HG03354 (cell line): Measurements from ENCODE around the gene TSEN34.
A peak's percentile ranks its signal among the peaks of the same experiment; 100 is the strongest.
"Not testable (repeated sequence)": the region's sequence is repeated elsewhere in the genome, so short reads cannot be mapped to it uniquely, and the experiment has no call there.

ENCODE experiments used
- ATAC-seq: cut with Tn5 transposase; IDR thresholded peaks from one replicate; pipeline ENCODE4 v1.9.1; 2021; ENCODE audit warnings: mild to moderate bottlenecking; ENCODE audit not compliant: unreplicated experiment, poor library complexity, severe bottlenecking

TSEN34 gene

GRCh38 chr19:54160182-54160811, 30.8 kb upstream of the TSEN34 start:
- ATAC-seq, result peak; percentile 0

DNA sequence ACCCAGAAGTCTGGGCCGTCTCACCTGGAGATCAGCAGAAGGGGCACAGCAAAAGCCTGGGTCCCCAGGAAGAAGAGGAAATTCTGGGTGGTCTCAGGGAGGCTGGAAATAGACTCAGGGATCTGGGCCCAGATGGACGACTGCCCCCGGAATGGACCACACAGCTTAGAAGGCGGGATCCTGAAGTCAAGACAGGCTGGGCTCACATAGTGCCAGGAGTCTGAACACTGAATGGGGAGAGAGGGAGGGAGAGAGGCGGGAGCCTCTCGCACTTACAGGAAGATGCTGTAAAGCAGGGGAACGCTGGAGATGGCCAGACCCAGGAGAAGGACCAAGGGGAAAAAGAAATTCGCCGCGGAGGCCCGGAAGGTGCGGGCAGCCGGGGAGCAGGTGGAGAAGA, 30.3 kb upstream of the TSEN34 start:
- no peak for ATAC-seq

DNA sequence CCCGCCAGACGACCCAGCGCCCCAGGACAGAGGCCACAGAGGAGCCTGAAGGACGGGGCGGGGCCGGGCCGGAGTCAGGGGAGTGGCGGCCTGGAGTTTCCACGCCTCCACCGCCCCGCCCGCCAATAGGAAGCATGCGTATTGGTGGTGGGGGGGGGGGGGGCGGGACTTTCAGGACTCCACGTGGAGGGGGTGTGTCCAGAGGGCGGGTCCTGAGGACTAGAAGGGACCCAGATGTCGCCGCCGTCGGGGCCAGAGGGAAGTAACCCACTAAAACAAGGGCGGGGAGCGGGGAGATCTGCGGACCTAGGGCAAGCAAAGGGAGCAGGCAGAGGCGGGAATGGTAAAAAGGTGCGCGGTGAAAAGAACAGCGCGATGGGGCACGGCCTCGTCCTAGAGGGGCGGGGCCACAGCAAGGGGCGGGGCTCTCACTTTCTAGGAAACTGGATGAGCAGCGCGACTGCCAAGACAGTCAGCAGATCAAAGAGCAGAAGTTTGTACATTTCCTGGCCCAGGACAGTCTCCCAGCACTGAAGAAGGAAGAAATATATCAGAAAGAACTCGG, 28.8 kb upstream of the TSEN34 start:
- no peak for ATAC-seq

DNA sequence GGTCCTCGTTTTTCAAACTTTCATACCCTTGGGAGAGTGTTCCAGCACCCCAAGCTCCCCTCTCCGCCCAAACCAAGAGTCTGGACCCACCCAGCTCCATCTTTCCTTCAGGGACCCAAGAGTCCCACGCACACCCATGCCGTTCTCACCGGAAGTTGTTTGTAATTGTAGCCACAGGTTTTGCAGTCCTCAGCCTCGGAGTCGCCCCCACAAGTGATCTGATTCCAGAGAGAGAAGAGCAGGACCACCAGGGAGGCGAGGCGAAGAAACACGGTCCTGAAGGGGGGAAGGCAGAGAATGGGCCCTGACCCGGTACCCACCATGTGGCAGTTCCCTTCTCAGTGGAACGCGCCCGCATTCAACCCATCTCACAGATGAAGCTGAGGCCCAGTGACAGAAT, 28.2 kb upstream of the TSEN34 start:
- ATAC-seq, result no peak

- ATAC-seq, result no peak
Observed at GRCh38 chr19:54164369-54165068, 26.6 kb upstream of the TSEN34 start.

DNA sequence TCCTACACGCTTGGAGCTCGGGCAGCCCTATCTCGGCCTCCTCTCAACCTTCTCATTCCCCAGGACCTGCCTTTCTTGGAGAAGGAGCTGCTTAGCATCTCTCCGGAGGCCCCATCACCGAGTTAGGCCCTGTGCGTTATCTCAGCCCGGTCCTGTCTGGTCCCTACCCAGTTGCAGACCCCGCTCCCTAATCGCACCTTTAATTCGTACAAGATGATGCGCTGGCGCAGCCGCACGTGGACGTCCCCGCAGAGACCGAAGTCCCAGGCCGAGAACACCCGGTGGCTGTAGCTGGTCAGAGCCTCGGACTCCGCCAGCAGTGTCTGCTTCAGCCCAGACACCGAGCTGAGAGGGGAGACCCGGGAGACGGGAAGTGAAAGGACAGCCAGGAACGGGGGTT, 25.9 kb upstream of the TSEN34 start:
- no peak for ATAC-seq

DNA sequence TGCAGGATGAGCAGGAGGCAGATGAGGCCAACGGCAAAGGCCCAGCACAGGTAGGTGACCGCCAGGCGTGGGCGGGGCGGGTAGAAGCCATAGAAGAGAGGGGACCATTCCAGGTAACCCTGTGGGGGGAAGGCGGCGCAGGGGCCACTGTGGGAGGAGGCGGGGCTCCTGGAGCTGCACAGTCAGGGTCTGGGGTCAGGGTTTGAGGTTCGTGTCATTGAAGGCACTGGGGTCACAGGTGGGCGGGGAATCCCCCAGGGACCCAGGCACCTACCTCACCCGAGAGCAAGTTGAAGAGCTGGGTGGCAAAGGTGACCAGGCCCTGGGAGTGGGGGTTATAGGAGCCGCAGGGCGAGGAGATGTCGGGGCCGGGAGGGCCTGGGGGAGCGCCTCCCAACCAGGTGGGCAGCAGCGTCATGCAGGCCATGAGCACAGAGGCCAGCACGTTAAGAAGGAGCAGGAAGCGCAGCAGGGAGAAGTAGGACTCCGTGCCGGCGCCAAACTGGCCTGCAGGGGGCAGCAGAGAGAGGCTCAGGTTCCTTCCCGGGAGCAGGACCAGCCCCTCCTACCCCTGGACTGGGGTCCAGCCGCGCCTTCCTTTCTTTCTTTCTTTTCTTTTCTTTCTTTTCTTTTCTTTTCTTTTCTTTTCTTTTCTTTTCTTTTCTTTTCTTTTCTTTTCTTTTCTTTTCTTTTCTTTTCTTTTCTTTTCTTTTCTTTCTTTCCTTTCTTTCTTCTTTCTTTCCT, 22.8 kb upstream of the TSEN34 start:
- peak; percentile 59 for ATAC-seq

GRCh38 chr19:54169149-54169740, 21.9 kb upstream of the TSEN34 start:
- ATAC-seq, result no peak

- ATAC-seq, result not testable (repeated sequence)
Observed at GRCh38 chr19:54171736-54172431, 19.2 kb upstream of the TSEN34 start.

DNA sequence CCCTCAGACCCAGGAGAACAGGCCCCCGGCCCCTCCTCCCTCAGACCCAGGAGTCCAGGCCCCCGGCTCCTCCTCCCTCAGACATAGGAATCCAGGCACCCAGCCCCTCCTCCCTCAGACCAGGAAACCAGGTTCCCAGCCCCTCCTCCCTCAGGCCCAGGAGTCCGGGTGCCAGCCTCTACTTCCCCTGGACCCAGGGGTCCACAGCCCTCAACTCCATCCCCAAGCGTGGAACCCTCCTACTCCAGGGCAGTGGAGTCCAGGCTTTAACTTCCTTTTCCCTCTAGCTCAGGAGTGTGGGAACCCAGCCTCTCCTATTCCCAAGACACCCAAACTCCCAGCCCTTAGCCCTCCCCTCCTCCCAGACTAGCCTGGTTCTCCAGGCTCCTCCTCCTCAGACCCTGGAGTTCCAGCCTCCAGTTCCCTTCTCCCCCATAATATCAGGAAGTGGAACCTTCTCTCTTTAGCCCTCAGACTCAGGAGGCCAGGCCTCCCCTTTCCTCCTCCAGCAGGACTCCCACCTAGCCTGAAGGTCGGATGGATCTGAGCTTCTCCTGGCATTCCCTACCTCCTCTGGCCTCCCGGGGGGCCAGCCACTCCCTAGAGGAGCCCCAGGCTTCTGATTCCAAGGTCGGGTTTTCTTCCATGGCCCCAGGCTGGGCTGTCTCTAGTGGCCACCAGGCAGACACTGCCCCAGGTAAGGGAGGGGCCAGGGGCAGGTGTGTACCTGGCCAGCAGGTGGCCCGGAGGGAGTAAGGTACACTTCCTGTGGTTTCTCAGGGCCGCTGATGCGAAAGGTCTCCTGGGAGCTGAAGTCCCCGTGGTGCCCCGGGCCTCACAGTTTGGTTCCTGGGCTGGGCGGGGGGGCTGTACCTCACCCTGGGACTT, 18.4 kb upstream of the TSEN34 start, which contains the start of gene TMC4:
TMC4 (minus strand) TSS at position 690 of the 888 bp plus-strand sequence; CDS start at position 647, 43 bp downstream.
- no peak for ATAC-seq

DNA sequence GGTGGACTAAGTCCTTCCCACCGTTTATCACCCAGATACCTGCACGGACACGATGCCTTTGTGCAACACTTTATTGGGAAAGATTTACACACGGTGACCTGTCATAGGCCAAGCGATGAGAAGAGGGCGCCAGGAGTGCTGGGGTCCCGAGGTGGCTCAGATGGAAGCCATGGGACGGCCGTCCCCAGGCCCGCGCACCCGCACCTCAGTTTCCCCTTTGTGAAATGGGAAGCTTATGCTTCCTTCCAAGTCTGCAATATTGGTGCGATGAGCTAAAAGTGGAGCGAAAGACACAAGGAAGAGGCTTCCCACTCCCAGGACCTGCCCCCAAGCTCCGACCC, 17.8 kb upstream of the TSEN34 start:
- no peak for ATAC-seq

- ATAC-seq, result no peak
Observed at GRCh38 chr19:54173951-54174834, 16.9 kb upstream of the TSEN34 start.

GRCh38 chr19:54178581-54179261, 12.4 kb upstream of the TSEN34 start:
- ATAC-seq, result no peak

DNA sequence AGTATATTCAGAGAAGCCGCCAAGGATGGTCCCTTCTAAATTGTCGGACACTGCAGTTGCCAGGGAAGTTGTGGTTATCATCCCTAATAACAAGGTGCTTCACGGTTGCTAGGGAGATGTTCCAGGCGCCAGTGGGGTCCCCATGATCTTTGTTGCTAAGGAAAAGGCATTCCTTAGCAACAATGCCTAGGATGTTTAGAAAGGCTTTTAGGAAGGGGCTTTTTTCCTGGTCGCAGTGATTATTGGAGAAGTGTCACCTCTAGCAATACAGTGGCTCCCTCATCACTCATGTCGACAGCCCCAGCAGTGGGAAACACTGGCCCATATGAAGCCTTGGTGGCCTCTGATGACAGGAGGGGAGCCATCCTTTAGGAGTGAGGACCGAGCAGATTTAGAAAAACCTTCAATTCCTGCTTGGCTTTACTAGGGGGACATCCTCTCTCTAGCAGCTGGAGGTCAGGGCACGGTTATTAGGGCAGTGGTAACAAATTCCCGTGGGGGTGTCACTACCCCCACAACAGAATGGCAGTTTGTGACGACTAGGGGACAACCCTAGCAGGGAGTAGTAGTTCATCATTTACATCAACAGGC, 11.8 kb upstream of the TSEN34 start:
- no peak for ATAC-seq

- ATAC-seq, result no peak
Observed at GRCh38 chr19:54179921-54180461, 11.1 kb upstream of the TSEN34 start.

- ATAC-seq, result no peak
Observed at GRCh38 chr19:54180691-54181091, 10.4 kb upstream of the TSEN34 start.

DNA sequence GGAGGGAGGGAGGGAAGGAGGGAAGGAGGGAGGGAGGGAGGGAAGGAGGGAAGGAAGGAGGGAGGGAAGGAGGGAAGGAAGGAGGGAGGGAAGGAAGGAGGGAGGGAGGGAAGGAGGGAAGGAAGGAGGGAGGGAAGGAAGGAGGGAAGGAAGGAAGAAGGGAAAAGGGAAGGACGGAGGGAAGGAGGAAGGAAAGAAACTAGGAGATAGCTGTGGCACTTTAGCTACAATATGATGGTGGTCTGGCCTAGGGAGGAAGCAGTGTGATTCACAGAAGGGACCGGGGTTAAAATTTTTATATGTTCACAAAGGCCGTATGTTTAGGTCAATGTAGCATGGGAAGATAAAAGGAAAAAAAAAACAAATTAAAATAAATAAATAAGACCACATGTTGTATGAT, 9.2 kb upstream of the TSEN34 start:
- not testable (repeated sequence) for ATAC-seq
